ENCODE results near the gene GSS.

GSS gene

DNA sequence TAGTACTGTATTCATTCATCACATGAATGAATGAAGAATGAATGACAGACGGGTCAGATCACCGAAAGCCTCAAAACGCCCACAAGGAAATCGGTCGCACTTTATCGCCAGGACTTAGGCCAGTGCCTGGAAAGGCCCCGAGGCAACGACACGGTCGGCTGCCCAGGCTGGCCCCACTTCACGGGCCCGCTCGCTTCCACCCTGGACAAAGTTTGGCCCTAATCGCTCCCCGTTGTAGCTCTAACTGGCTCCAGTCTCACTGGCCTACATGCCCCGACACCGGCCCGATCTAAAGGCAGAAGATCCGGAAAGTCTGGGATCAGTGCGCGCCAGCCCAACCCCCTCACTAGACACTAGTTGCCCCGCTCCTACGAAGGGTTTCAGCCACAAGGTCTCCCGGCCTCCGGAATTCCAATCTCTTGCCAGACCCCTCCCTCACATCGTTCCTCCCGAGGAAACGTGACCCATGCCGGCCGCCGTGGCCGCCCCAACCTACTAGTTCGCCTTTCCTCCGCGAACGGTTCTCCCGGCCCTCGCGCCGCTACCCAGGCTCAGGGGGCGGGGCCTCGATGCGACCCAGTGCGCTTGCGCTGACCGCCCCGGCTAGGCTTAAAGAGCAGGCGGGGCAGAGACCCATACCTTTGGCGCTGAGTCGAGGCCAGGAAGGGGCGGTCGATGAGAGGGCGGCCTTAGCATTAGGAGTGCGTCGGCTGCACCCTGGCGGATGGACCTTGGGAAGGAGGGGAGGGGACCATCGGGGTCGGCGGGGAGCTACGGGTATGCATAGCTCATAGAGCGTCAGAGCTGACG, at the start of gene GSS, which contains the start of gene MYH7B:
TSS of gene GSS (minus strand) at position 576 of the 810 bp plus-strand sequence. CDS start 3,954 bp downstream, outside the sequence.
TSS of gene MYH7B (plus strand) at position 638 of the 810 bp plus-strand sequence. CDS start 22,138 bp downstream, outside the sequence.
- DNase-seq: peak; percentile 97

DNA sequence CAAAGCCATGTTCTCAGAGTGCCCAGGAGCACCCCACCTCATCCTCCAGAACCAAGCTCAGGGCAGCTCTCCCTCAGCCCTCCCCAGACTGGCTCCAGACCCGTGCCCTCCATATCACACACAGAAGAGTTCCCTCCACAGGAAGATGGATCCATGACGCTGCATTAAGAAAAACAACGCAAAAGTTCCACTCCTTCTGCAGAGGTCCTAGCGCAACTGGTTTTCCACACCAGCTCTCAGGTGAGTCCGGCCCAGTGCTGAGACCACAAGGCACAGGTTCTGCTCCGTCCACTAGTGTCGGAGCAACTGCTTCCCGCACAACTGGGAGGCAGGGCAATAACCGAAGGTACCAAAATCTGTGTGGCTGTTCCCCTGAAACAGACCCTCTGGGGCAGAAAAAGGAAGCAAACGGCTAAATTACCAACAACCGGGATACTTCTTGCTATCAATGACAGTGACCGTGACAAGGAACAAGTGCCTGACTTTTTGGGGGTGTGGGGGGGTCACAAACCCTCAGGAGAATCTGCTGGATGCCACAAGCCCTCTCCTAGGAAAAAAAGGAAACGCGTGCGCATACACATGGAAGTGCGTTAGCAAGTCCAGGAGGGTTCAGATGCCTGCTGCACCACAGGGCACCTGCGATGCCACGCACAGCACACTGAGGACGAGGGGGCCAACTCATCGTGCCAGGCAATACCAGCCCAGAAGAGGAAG, 49.3 kb upstream of the GSS start:
- DNase-seq: no peak

DNA sequence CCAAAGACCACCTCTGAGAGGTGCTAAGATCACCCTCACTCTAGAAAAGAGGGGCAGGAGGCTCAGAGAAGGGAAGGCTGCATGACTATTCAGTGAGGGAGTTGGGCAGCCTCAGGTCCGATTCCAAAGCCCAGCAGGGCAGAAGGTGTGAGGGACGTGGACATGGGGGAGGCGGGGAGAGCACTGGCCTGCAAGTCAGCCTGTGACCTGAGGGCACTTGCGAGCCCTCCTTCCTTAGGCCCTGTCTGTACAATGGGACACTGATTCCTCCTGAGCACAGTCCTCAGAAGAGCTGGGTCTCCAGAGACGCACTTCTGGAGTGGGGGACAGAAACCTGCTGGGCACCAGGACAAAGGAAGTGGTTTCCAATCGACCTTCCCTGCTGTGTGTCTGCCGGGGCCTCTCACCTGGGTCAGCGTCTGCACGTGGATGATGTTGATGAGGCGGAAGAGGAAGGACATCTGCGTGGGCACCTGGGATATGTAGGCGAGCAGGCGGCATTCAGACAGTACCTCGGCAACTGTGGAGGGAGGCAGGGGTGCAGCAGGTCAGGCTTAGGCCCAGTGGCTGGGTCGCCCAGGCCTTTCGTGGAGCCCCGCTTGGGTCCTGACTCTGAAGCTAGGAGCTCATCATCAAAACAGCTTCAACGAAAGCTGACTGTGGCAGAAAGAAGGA, 48.6 kb upstream of the GSS start:
- no peak for DNase-seq

DNA sequence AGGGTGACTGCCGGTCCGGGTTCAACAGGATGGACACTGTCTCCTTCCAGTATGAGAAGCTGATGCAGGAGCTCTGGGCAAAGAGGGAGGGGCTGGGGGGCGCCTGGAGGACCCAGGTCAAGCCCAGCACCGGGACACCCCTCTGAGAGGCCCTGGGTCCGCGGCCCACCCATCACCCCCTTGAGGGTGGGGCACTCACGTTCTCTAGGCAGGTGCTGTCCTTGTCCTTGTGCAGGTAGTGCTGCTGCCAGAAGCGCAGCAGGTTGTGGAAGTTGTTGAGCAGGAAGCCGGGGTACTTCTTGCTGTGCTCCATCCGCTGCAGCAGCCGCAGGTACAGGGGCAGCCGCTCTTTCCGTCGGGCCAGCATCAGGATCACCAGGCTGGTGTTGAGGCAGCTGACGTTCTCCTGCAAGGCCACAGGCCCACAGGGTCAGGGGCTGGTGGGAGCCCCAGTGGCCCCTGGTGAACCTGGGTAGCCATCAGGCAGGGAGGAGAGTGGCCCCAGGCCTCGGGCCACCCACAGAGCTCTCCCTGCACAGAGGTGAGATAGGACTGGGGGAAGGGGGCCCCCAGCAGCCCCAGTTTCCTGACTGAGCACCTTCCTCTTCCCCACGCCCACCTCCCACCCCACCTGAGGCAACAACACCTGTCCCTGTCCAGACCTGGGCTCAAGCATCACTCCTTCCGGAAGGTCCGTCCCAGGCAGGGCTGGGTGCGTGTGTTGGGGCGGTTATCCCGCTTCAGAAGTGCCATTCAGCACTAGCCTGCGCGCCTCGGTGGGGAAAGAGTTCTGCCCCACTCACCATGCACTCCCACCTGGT, 47.8 kb upstream of the GSS start:
- DNase-seq: no peak

DNA sequence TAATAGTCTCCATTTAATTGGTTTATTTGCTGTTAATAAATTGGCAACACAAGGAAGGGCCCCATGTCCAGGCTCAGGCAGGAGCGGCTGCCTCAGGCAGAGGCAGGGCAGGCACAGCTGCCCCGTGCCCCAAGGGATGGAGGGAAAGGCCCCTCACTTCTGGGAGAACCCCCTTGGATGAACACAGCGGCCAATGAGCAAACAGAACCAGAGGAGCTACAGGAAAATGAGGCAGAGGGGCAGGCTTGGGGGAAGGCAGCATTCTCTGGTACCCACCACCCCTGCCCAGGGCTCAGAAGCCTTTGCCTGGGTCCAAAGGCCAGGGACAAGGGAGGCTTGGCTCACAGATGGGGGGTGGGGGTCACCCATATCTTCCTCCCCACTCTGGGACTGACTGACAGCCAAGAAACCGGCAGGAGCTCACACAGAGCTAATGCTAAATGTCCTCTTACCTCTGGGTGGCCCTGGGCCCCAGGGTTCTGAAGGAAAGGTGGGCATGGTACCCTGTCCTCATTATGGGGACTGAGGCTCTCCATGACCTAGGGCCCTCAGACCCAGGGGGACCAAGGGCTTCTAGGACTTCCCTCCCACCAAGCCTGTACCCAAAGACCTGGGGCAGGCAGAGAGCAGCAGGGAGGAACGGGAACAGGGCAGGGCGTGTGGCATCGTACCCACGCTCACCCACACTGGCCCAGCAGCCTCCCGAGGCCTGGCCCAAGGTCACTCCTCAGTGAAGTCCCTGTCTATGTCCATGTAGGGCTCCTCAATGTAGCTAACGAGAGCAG, 47.0 kb upstream of the GSS start:
- no peak for DNase-seq

DNA sequence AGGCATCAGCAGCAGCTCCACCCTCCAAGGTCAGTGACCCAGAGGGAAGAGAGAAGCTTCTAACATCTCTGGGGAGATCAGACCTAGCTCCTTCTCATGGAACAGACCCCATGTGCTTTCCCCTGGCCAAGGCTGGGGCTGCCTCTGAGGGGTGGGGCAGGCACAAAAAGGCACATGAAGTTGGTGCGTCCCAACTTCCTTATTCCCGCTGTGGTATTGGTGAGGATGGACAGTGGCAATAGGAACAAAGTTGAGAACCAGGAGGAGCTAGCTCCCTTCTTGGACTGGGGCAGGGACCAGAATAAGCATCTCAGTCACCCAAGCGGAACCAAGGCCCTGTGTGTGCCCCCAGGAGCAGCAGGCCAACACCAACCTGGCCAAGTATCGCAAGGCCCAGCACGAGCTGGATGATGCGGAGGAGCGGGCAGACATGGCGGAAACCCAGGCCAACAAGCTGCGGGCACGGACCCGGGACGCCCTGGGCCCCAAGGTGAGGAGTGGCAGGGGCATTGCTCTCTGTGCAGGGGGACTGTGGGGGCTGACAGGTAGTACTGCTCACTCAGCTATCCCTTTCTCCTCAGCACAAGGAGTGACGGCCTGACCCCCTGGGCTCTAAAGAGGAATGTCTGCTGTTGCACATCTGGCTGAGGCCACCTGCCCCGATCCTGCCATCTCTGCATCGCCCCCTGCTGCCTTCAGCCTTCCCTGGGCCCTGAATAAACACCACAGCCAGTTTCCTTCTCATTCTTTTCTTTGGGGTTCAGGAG, 46.2 kb upstream of the GSS start:
- DNase-seq: no peak

DNA sequence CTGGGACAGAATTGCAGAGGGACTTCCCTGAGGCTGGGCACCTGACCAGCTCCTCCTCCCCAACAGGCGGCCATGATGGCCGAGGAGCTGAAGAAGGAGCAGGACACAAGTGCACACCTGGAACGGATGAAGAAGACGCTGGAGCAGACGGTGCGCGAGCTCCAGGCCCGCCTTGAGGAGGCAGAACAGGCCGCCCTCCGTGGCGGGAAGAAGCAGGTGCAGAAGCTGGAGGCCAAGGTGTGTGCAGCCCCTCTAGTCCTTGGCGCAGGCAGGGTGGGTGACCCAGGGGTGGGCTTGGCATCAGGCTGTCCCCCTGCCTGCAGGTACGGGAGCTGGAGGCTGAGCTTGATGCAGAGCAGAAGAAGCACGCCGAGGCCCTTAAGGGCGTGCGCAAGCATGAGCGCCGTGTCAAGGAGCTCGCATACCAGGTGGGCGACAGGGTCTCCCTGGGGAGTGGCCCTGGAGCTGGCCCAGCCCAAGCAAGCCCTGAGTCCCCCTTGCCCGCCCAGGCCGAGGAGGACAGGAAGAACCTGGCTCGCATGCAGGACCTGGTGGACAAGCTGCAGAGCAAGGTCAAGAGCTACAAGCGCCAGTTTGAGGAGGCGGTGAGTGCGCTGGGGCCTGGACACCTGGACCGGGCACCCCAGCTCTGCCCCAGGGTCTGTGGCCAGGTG, 45.5 kb upstream of the GSS start:
- DNase-seq: no peak

DNA sequence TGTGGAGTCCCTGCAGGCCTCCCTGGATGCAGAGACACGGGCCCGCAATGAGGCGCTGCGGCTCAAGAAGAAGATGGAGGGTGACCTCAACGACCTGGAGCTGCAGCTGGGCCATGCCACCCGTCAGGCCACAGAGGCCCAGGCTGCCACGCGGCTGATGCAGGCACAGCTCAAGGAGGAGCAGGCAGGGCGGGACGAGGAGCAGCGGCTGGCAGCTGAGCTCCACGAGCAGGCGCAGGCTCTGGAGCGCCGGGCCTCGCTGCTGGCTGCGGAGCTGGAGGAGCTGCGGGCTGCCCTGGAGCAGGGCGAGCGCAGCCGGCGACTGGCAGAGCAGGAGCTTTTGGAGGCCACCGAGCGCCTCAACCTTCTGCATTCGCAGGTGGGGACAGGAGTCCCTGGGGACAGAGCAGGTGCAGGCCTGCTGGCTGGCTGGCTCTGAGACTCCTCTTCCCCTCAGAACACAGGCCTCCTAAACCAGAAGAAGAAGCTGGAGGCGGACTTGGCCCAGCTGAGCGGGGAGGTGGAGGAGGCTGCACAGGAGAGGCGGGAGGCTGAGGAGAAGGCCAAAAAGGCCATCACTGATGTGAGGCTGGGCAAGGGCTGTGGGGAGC, 44.8 kb upstream of the GSS start:
- DNase-seq: peak; percentile 90

DNA sequence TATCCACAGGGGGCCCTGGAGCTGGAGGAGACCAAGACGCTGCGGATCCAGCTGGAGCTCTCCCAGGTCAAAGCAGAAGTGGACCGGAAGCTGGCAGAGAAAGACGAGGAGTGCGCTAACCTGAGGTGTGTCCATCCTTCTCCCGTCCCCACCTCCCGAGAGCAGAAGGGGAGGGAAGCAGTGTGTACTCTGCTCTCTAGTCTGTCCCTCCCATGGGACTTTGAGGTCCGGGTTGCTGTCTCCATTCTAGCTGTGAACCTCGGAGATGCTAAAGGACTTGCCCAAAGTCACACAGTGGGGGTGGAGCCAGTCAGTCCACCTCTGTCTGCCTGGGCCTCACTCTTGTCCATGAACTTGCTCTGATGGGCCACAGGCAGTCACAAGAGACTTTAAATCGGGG, 44.2 kb upstream of the GSS start:
- DNase-seq: no peak

DNA sequence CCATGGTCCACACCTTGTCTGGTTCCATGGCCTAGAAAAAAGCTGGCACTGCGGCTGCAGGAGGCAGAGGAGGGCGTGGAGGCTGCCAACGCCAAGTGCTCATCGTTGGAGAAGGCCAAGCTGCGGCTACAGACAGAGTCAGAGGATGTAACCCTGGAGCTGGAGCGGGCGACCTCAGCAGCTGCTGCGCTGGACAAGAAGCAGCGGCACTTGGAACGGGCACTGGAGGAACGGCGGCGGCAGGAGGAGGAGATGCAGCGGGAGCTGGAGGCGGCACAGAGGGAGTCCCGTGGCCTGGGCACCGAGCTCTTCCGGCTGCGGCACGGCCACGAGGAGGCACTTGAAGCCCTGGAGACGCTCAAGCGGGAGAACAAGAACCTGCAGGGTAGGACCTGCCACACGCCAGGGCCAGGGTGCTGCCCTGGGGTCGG, 43.4 kb upstream of the GSS start:
- no peak for DNase-seq

DNA sequence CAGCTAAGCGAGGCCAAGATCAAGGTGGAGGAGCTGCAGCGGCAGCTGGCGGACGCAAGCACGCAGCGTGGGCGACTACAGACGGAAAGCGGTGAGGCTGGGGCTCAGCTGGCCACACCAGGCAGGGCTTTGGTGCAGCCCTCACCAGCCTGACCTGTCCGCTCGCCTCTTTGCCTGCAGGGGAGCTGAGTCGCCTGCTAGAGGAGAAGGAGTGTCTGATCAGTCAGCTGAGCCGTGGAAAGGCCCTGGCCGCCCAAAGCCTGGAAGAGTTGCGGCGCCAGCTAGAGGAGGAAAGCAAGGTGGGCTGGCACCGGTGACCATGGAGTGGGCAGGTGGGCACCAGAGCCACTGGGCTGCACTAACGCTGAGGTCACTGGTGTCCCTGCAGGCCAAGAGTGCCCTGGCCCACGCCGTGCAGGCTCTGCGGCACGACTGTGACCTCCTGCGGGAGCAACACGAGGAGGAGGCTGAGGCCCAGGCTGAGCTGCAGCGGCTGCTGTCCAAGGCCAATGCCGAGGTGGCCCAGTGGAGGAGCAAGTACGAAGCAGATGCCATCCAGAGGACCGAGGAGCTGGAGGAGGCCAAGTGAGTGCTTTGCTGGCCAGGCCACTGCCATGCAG, 42.8 kb upstream of the GSS start:
- no peak for DNase-seq

DNA sequence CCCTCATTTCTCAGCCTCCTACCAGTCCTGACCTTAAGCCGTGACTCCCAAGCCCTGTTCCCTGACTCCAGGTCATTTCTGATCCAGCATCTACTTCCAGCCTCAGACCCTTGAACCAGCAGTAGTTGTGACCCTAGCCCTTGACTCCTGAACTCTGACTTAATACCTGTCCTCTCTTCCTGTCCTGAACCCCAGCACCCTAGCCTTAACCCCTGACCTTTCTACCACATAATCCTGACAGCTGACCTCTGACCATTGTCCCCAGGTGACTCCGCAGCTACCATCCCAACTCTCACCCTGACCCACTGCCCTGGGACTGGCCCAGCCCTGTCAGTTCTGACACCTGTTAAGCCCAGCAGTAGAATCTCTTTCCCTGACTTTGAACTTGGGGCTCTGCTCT, 42.2 kb upstream of the GSS start:
- no peak for DNase-seq

DNA sequence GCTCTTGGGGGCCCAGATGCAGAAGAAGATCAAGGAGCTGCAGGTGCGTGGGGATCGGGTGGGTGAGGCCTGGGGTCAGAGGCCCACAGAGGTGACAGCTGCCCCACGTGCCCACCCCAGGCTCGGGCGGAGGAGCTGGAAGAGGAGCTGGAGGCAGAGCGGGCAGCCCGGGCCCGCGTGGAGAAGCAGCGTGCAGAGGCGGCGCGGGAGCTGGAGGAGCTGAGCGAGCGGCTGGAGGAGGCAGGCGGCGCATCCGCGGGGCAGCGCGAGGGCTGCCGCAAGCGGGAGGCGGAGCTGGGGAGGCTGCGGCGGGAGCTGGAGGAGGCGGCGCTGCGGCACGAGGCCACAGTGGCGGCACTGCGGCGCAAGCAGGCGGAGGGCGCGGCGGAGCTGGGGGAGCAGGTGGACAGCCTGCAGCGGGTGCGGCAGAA, 41.5 kb upstream of the GSS start:
- DNase-seq: no peak

DNA sequence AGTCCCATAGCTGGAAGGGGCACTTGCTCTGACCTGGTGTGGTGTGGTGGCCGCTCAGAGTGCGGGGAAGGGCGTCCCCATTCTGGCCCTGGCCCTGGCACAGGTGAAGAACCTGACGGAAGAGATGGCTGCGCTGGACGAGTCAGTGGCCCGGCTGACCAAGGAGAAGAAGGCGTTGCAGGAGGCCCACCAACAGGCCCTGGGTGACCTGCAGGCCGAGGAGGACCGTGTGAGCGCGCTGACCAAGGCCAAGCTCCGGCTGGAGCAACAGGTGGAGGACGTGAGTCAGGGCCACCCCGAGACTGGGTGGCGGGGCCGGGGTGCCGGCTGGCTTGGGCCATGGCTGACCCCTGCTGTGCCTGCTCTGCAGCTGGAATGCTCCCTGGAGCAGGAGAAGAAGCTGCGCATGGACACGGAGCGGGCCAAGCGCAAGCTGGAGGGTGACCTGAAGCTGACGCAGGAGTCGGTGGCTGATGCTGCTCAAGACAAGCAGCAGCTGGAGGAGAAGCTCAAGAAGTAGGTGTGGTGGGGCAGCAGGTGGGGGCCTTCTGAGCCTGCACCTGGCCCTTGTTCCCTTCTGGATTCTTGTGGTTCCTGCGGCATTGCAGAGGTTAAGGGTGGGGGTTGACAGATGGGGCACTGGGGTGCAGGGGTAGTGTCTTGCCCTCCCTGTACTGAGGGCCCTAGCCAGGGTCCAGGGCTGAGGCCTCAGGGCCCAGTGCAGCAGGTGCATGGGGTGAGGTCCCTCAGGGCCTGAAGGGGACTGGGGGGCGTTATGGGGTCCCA, 40.8 kb upstream of the GSS start:
- DNase-seq: no peak

DNA sequence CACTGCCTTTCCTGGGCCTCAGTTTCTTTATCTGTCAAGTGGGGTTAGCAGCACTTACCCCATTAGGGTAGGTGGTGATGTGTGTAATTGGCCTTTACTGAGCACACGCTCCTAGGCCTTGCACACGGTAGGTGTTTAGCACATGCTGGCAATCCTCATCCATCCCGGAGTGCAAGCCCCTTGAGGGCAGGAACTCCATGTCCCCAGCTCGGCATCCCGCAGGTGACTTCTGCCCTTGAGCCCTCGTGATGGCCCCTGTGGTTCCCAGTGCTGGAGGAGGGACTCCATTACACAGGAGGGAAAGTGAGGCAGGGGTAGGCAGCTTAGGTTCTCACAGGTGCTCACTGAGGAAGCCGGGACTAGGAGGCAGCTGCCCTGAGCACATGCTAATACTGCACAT, 40.1 kb upstream of the GSS start:
- no peak for DNase-seq

DNA sequence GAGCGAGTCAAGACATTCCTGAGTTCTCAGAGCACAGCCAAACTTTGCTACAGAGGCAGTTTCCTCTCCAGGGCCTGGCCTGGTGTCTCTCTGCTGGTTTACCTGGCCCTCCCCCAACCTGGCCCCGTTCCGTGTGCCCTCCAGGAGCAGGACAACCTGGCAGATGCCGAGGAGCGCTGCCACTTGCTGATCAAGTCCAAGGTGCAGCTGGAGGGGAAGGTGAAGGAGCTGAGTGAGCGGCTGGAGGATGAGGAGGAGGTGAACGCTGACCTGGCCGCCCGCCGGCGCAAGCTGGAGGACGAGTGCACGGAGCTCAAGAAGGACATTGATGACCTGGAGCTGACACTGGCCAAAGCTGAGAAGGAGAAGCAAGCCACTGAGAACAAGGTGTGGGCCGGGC, 39.6 kb upstream of the GSS start:
- DNase-seq: no peak

DNA sequence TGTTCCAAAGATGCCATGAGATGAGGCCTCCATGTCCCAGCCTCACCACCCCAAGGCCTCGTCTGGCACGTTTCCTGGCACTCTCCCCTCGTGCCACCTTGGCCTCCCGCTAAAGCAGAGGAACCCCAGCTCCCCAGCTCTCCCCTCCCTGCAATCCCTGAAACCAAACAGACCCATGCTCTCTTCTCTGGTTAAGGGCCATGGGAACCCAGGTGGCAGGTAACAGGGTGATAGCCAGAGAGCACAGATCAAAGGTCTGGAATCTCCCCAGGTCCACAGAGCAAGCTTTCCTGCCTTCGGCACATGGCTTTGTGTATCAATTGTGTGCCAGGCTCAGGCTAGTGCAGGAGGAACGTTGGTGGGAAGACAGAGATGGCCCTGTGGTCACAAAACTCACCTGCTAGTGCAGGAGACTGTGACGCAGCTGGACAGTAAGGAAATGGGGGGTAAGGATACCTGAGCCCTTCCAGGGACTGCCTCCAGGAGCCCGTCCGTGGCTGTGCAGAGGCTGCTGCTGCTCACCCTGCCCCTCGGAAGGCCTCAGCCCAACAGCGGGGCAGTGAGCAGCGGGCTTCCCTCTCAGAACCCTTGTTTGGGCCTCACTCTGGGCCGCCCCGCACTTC, 39.0 kb upstream of the GSS start:
- DNase-seq: no peak

DNA sequence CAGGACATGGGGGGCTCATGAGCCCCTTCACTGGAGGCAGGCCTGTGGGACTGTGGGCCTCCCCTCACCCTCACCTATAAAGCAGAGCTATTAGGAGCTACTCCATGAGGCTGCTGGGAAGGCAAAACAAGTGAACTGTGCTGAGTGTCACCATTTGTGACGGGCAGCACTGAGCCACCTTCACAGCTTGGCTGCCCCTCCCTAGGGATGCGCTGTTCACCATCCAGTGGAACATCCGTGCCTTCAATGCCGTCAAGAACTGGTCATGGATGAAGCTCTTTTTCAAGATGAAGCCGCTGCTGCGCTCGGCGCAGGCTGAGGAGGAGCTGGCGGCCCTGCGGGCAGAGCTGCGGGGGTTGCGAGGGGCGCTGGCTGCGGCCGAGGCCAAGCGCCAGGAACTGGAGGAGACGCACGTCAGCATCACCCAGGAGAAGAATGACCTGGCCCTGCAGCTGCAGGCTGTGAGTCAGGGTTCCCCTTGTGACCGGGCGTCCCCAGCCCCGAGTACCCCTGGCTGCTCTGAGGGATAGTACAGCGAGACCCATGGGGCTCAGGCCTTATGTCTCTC, 38.4 kb upstream of the GSS start:
- no peak for DNase-seq

Measured in NCI-H2171 (cell line).